ENCODE results near the gene RASGRF2.
"Not testable (repeated sequence)": the region's sequence is repeated elsewhere in the genome, so short reads cannot be mapped to it uniquely, and the experiment has no call there.

The RASGRF2 gene

GRCh38 chr5:80982093-80982492 lies 21.9 kb downstream of the RASGRF2 start:
- DNase-seq (ENCODE audit: low read depth): no peak

GRCh38 chr5:80985600-80986228 lies 25.6 kb downstream of the RASGRF2 start:
- no peak for DNase-seq (ENCODE audit: low read depth)

DNA sequence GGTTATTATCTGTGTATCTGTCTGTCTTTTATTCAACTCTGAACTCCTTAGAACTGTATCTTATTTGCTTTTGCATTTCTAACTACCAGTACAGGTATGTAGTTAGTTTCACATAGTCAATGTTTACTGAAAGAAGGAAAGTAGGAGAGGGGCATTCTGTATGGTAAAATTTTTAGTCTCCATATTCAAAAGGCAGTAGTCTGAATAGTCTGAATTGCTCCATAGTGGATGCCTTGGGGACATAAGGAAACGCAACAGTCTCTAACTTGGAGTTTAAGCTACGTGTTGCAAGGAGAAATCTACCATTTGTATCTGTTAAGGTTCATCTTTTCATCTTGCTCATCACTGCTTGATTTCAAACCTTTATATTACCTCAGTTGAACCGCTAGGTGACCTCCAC lies 26.2 kb downstream of the RASGRF2 start:
- no peak for DNase-seq (ENCODE audit: low read depth)

GRCh38 chr5:80987078-80987766 lies 27.1 kb downstream of the RASGRF2 start:
- DNase-seq (ENCODE audit: low read depth): no peak

- no peak for DNase-seq (ENCODE audit: low read depth)
Measured at GRCh38 chr5:80988419-80988935, 28.3 kb downstream of the RASGRF2 start.

- no peak for DNase-seq (ENCODE audit: low read depth)
Measured at GRCh38 chr5:80989883-80990282, 29.7 kb downstream of the RASGRF2 start.

DNA sequence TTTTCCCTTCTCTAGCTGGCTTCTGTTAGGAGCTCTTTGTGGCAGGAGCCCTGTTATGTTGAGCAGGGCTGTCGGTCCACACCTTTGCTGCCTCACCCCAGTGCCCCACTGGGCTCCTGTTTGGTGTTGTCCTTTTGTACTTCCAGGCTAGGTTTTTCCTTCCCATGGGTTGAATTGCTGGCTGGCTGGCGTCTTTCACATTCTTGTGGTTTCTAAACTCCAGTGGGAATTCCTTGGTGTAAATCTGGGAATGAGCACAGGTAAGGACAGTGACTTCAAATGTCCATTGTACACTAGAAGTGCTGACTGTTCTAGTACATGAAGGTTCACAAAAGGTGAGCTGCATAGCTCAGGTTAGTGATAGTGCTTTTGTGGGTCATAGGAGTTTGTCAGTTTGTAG lies 30.4 kb downstream of the RASGRF2 start:
- DNase-seq (ENCODE audit: low read depth): no peak

GRCh38 chr5:80990971-80991370 lies 30.8 kb downstream of the RASGRF2 start:
- no peak for DNase-seq (ENCODE audit: low read depth)

DNA sequence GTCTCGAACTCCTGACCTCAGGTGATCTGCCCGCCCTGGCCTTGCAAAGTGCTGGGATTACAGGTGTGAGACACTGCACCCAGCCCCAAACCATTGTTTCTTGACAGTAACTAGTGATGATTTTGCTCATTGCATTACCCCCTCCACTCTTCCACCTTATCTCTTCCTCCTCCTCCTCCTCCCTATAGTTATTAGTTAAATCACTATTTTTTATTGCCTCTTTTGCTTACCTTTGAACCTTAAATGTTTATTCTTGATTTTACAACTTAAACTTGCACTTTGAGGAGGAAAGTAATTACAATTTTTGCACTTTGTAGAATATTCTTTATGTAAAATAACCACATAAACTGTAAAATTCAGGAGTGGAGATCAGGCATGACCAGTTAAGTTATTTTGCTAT lies 35.7 kb downstream of the RASGRF2 start:
- no peak for DNase-seq (ENCODE audit: low read depth)

GRCh38 chr5:80998590-80998979 lies 38.4 kb downstream of the RASGRF2 start:
- no peak for DNase-seq (ENCODE audit: low read depth)

DNA sequence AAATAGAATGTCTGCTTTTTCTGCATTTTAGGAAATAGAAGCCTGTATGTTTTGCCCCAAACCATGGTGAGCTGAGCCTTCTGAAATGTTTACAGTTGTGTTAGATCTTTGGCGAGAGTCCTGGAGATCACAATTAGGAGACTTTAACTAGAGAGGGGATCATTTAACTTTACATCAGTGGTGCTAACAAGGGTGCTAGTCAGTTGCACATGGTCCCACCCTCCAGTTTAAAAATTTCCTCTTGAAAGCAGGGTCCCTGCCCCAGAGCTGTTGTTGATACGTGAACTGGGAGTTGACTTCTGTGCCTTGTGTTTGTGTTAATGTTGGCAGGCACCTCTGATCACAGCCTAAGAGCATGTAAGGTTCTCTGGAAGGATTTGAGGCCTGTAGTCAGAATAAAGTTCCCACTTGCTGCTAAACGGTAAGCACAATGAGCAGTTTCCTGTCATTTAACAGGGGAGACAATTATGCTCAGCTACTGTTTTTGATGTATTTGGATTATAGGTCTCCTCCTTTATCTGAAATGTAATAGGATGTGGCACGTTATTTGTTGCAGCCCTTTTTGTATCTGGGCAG lies 43.7 kb downstream of the RASGRF2 start:
- DNase-seq (ENCODE audit: low read depth): no peak

DNA sequence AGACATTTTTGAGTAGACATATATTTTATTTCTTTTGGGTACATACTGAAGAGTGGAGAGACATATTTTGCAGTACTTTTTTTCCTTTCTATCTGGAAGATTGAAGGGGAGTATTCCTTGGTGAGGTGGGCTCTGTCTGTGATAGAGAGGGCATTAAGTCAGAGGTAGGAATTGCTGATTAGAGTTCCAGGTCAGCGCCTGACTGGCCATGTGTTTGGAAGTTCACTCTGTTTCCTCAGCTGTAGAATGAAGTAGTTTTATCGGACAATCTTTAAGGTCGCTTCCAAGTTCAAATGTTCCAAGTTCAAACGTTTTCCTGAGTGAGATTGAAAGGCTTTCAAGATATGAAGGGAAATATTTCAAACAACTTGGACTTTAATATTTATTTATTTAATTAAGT lies 45.5 kb downstream of the RASGRF2 start:
- DNase-seq (ENCODE audit: low read depth): no peak

DNA sequence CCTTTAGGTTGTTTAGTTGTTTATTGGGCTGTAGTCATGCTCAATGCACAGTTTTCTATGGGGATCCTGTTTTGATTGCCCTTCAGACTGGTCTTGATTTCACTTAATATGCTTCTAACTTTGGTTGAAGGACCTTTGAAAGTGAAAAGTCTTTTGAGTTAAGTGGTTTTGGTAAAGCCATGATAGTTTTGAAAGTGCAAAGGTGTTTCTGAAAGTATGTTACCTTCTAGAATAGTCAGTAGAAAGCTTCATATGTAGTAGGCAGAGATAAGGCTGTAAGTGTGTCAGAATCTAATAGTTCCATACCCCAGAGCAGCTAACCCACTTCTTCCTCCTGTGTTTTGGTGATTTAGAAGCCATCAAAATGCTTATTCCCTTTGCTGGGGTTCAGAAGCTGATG lies 46.1 kb downstream of the RASGRF2 start:
- DNase-seq (ENCODE audit: low read depth): no peak

DNA sequence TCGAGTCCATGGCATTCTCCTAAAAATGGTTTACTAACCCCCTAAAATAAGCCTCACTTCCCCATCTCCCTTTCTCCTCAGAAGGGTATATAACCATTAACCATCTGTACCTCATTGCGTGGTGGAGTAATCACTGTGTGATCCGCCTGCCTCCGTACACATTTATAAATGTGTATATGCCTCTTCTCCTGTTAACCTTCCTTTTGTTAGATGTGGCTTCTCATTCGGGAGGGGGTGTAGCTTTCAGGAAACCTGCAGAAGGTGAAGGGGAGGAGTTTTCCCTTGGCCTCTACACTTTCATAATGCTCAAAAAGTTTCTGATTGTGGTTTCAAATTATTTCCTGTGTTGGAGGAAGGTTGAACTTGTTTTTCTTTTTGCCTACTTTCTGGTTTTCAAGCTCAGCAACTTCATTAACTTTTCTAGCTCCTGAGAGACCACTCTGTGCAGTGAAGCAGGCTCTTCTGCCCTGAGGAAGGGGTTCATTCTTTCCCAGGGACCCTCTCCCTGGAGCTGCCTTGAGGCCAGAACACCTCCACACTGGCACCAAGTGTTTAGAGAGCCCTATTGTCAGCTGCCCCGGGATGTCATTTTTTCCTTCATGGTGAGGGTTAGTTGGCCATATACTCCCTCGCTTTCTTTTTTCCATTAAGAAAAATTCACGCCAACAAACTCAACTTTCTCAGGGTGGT lies 46.9 kb downstream of the RASGRF2 start:
- DNase-seq (ENCODE audit: low read depth): no peak

DNA sequence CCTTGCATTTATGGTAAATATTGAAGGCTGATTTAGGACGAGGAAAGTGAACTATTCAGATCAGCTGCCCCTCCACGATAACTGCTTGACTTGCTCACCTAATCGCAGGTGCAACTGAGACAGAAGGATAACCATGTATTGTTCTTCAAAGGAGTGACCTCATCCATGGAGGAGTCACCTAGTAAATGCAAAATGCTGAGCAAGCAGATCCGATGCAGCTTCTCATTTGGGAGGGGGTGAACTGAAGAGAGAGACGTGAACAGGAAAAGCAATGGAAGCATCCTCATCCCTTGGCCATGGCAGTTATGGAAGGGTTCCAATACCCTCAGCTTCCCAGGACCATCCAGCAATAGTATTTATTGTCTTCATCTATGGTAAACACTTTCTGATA lies 47.5 kb downstream of the RASGRF2 start:
- no peak for DNase-seq (ENCODE audit: low read depth)

DNA sequence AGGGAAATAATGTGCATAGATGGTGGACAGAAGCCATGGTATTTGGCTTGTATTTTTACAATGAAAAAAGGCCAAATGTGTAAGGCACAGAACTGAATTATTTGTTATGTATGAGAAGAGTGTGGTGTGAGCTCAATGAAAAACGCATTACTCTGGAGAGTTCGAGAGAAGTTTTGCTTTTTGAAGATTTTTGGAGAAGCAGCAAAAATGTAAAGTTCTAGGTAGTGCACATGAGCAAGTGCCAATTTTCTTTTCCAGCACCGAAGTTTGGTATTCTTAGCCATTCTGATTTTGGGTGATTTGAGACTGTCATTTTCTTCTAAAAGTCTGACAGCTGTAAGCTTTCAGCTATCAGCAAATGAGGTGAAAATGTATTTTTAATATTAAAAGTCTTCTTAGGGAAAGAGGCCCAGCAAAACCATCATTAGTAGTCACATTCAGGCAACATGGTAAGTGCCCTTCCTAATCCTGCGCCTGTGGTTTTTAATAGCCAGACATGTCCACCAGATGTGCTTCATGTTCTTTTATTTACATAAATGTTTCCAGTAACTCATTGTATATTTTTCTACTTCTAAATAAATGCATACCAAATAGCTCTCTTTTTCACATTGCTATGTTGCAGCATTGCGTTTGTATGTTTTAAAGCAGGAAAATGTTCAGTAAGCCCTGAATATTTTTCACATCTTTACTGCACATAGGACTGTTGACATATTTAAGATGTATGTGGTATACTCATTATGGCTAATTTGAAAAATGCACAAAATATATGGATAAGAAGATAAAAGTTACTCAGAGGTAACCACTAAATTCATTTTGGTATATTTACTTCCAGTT lies 50.4 kb downstream of the RASGRF2 start:
- DNase-seq (ENCODE audit: low read depth): no peak

GRCh38 chr5:81014348-81014747 lies 54.2 kb downstream of the RASGRF2 start:
- no peak for DNase-seq (ENCODE audit: low read depth)

DNA sequence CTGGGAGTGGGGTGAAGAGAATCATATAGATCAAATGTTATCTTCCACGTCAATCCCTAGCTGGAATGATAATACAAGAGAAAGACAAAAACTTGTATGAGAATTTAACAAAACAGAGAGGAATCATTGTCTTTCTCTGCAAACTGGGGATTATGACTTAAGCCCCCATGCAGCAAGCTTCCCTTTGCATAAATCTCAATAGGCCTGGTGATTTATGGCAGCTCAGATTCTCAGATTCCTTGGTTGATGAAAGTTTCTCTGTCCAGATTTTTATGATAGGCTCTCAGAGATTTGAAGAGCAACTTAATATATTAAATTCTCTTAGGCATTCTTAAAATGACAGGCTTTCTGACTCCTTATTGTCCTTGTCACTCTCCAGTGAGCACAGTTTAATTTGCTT lies 56.0 kb downstream of the RASGRF2 start:
- DNase-seq (ENCODE audit: low read depth): no peak

GRCh38 chr5:81017320-81017719 lies 57.2 kb downstream of the RASGRF2 start:
- DNase-seq (ENCODE audit: low read depth): no peak

GRCh38 chr5:81018608-81019007 lies 58.4 kb downstream of the RASGRF2 start:
- not testable (repeated sequence) for DNase-seq (ENCODE audit: low read depth)

DNA sequence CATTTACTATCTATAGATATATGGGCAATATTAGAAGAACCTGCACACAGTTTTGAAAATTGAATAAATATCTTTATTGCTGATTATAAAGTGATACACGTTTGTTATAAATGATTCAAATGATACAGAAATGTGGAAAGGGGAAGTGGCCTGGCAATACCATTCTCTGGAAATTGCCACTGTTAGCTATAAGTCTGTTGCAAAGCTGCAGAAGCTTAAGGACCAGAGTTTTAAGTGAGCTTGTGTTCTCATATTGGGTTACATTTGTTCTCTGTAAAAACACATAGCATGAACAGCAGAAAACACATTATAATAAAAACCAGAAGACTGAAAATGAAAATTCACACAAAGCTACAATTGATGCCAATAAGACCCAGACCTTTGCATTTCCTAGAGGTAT lies 59.6 kb downstream of the RASGRF2 start:
- DNase-seq (ENCODE audit: low read depth): no peak
